Nephron progenitor cell (in vitro differentiated cells): Measurements from ENCODE around the gene TAS1R1.

Source experiments
- DNase-seq: peaks from one replicate; pipeline ENCODE4 v3.0.0; 2021
- H3K27ac Mint-ChIP-seq: 2 replicates; pipeline ENCODE4 v1.8.0; 2021; ENCODE audit warnings: mild to moderate bottlenecking, moderate library complexity, mixed read lengths
- H3K27me3 Mint-ChIP-seq: 2 replicates; pipeline ENCODE4 v1.8.0; 2021; ENCODE audit warnings: mild to moderate bottlenecking, low read depth, mixed read lengths; ENCODE audit not compliant: poor library complexity
- H3K36me3 Mint-ChIP-seq: 2 replicates; pipeline ENCODE4 v1.8.0; 2021; ENCODE audit warnings: low read depth, mixed read lengths
- H3K4me1 Mint-ChIP-seq: 2 replicates; pipeline ENCODE4 v1.8.0; 2021; ENCODE audit warnings: mixed read lengths
- H3K4me3 Mint-ChIP-seq: 2 replicates; pipeline ENCODE4 v1.8.0; 2021; ENCODE audit warnings: mild to moderate bottlenecking, moderate library complexity, mixed read lengths
- H3K9me3 Mint-ChIP-seq: 2 replicates; pipeline ENCODE4 v1.8.0; 2021; ENCODE audit warnings: mild to moderate bottlenecking, moderate library complexity, mixed read lengths
- CTCF ChIP-seq: fragments of 200-600 bp; sonication (generic); IDR thresholded peaks from 2 replicates; pipeline ENCODE4 v1.5.0; 2021; ENCODE audit warnings: antibody characterized with exemption

TAS1R1 gene

GRCh38 chr1:6517435-6517851 lies 37.7 kb upstream of the TAS1R1 start:
- Mint-ChIP-seq H3K9me3 (no peaks in the 10 kb centered on the region), H3K36me3 (no peaks in the 10 kb centered on the region), H3K4me3 (peak overlapping the region; percentile 33), H3K27me3 (no peaks in the 10 kb centered on the region), H3K27ac (peak overlapping the region; percentile 63), H3K4me1 (peaks cover 44% of the 10 kb centered on the region)
- TF ChIP-seq CTCF, result no peak
- DNase-seq, result no peak

GRCh38 chr1:6519491-6519934 lies 35.6 kb upstream of the TAS1R1 start:
- no peak overlapping the region for H3K27ac Mint-ChIP-seq
- TF ChIP-seq CTCF, result no peak
- H3K4me1 Mint-ChIP-seq, result peaks cover 37% of the 10 kb centered on the region
- DNase-seq, result no peak
- peaks cover 8% of the 10 kb centered on the region for H3K36me3 Mint-ChIP-seq
- H3K9me3 Mint-ChIP-seq, result no peaks in the 10 kb centered on the region
- no peak overlapping the region for H3K4me3 Mint-ChIP-seq
- H3K27me3 Mint-ChIP-seq, result no peaks in the 10 kb centered on the region

- H3K4me1 Mint-ChIP-seq, result peaks cover 37% of the 10 kb centered on the region
- peak overlapping the region; percentile 93 for H3K27ac Mint-ChIP-seq
- TF ChIP-seq CTCF, result no peak
- H3K4me3 Mint-ChIP-seq, result peak overlapping the region; percentile 42
- DNase-seq, result peak; percentile 63
- H3K27me3 Mint-ChIP-seq, result no peaks in the 10 kb centered on the region
- H3K9me3 Mint-ChIP-seq, result no peaks in the 10 kb centered on the region
- peaks cover 8% of the 10 kb centered on the region for H3K36me3 Mint-ChIP-seq
Observed at GRCh38 chr1:6519935-6520671, 35.0 kb upstream of the TAS1R1 start.

- peak overlapping the region; percentile 18 for H3K27ac Mint-ChIP-seq
- no peaks in the 10 kb centered on the region for H3K9me3 Mint-ChIP-seq
- peaks cover 37% of the 10 kb centered on the region for H3K4me1 Mint-ChIP-seq
- no peak for TF ChIP-seq CTCF
- no peak for DNase-seq
- H3K4me3 Mint-ChIP-seq, result no peak overlapping the region
- H3K36me3 Mint-ChIP-seq, result peaks cover 21% of the 10 kb centered on the region
- H3K27me3 Mint-ChIP-seq, result no peaks in the 10 kb centered on the region
Observed at GRCh38 chr1:6521536-6521935, 33.6 kb upstream of the TAS1R1 start.

GRCh38 chr1:6523566-6523965 lies 31.5 kb upstream of the TAS1R1 start:
- TF ChIP-seq CTCF, result peak; percentile 38
- DNase-seq, result peak; percentile 32
- Mint-ChIP-seq H3K9me3 (no peaks in the 10 kb centered on the region), H3K4me3 (no peak overlapping the region), H3K27ac (no peak overlapping the region), H3K27me3 (no peaks in the 10 kb centered on the region), H3K36me3 (peaks cover 35% of the 10 kb centered on the region), H3K4me1 (peaks cover 30% of the 10 kb centered on the region)

DNA sequence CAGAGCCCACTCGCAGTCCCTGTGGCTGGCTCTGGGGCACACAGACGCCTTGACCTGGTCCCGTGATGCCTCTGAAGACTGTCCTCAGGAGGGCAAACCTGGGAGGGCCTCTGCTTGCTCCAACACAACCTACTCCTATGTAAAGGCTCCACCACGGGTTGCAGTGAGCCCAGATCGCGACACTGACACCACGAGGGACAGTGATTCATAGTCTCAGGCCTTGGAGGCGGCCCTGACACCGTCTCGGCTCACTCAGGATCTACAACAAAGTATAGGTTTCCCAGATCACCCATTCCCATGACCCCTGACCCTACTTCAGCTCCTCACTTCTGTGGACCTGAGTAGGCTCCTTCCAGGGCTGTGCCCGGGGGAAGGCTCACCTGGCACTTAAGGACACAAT lies 28.8 kb upstream of the TAS1R1 start:
- H3K4me1 Mint-ChIP-seq, result peaks cover 4% of the 10 kb centered on the region
- no peaks in the 10 kb centered on the region for H3K9me3 Mint-ChIP-seq
- no peaks in the 10 kb centered on the region for H3K27me3 Mint-ChIP-seq
- peak overlapping the region; percentile 23 for H3K27ac Mint-ChIP-seq
- H3K4me3 Mint-ChIP-seq, result no peak overlapping the region
- no peak for TF ChIP-seq CTCF
- peaks cover 55% of the 10 kb centered on the region for H3K36me3 Mint-ChIP-seq
- DNase-seq, result no peak
